Endometrial microvascular endothelial cells (primary cell): ENCODE measurements around the gene RALGPS1. TPM values are rescaled to one million over a fixed set of nuclear protein-coding genes. Genes with fewer than 3 reads are reported as not detected.

Source experiments
- in situ Hi-C: cut with HindIII; loops from 2 replicates; pipeline ENCODE4 v1.10.0; 2017; ENCODE audit warnings: low sequenced_read_pairs, low pct_unique_long_range_greater_than_20kb; ENCODE audit errors: inconsistent ontology term
- total RNA-seq: library from RNA; depleted of rRNA; stranded (reverse); fragments of >200 nt; gene quantifications from one replicate; pipeline ENCODE4 v1.2.3, GENCODE V29; 2015; ENCODE audit errors: inconsistent ontology term

Gene RALGPS1
- total RNA-seq, 1 donor from 2014 or later, result 1.6 TPM

GRCh38 chr9:126945682-126946081 lies 31.1 kb downstream of the RALGPS1 start:
- in situ Hi-C loops, result no loop called here

- in situ Hi-C loops, result no loop called here
Measured at GRCh38 chr9:126947529-126947928, 32.9 kb downstream of the RALGPS1 start.

GRCh38 chr9:126952205-126952977 lies 37.8 kb downstream of the RALGPS1 start:
- in situ Hi-C loops, result no loop called here

- in situ Hi-C loops, result no loop called here
Measured at GRCh38 chr9:126953041-126953809, 38.6 kb downstream of the RALGPS1 start.

GRCh38 chr9:126955811-126956210 lies 41.2 kb downstream of the RALGPS1 start:
- in situ Hi-C loops, result no loop called here

- in situ Hi-C loops, result no loop called here
Measured at GRCh38 chr9:126956917-126957686, 42.5 kb downstream of the RALGPS1 start.

GRCh38 chr9:126957687-126958053 lies 43.1 kb downstream of the RALGPS1 start:
- in situ Hi-C loops, result no loop called here

GRCh38 chr9:126959336-126959735 lies 44.8 kb downstream of the RALGPS1 start:
- in situ Hi-C loops, result no loop called here

GRCh38 chr9:126959917-126960316 lies 45.3 kb downstream of the RALGPS1 start:
- in situ Hi-C loops, result no loop called here

GRCh38 chr9:126962336-126962735 lies 47.8 kb downstream of the RALGPS1 start:
- in situ Hi-C loops, result no loop called here

GRCh38 chr9:126965077-126965476 lies 50.5 kb downstream of the RALGPS1 start:
- in situ Hi-C loops, result no loop called here

GRCh38 chr9:126965541-126966428 lies 51.2 kb downstream of the RALGPS1 start:
- in situ Hi-C loops, result no loop called here

GRCh38 chr9:126971261-126971660 lies 56.7 kb downstream of the RALGPS1 start:
- in situ Hi-C loops, result no loop called here

GRCh38 chr9:126973651-126974529 lies 59.3 kb downstream of the RALGPS1 start:
- in situ Hi-C loops, result no loop called here

GRCh38 chr9:126974594-126974993 lies 60.0 kb downstream of the RALGPS1 start:
- in situ Hi-C loops, result no loop called here

- in situ Hi-C loops, result no loop called here
Measured at GRCh38 chr9:126975327-126976220, 61.0 kb downstream of the RALGPS1 start.

GRCh38 chr9:126979461-126979860 lies 64.9 kb downstream of the RALGPS1 start:
- in situ Hi-C loops, result no loop called here
